HG03571 (cell line): ENCODE data around the gene DKKL1.

Experiments
- ATAC-seq: cut with Tn5 transposase; IDR thresholded peaks from one replicate; pipeline ENCODE4 v1.9.1; 2021; ENCODE audit not compliant: unreplicated experiment

The DKKL1 gene

GRCh38 chr19:49421039-49421877 lies 57.6 kb downstream of the DKKL1 start:
- no peak for ATAC-seq

GRCh38 chr19:49421878-49422202 lies 58.2 kb downstream of the DKKL1 start:
- ATAC-seq: no peak

GRCh38 chr19:49422407-49423070 lies 58.9 kb downstream of the DKKL1 start:
- no peak for ATAC-seq

- ATAC-seq: no peak
These were observed 59.7 kb downstream of the DKKL1 start, which contains the start of gene PTH2 for GRCh38 chr19:49423071-49423984. Gene PTH2 (minus strand): TSS chr19:49423441. CDS start chr19:49423339, 102 bp downstream.

GRCh38 chr19:49423985-49424303 lies 60.3 kb downstream of the DKKL1 start:
- no peak for ATAC-seq
